Fibroblast of lung (primary cell): ENCODE measurements around the gene KRTAP10-1. TPM values are rescaled to one million over a fixed set of nuclear protein-coding genes. Genes with fewer than 3 reads are reported as not detected.
"Not testable (repeated sequence)": the region's sequence is repeated elsewhere in the genome, so short reads cannot be mapped to it uniquely, and the experiment has no call there.

Experiments used
- DNase-seq, 2 donors: peaks; one replicate each; pipeline versions ENCODE4 v3.0.0 to v3.0.0-alpha.2; 2010; ENCODE audit warnings: low read depth in 2 of 2
- H2AFZ ChIP-seq: 2 replicates; pipeline ENCODE4 v1.5.1; 2012; ENCODE audit warnings: low read length, control low read depth, inconsistent platforms
- H3K27ac ChIP-seq: 2 replicates; pipeline ENCODE4 v1.5.1; 2011; ENCODE audit warnings: low read length, control low read depth; ENCODE audit not compliant: insufficient read depth
- H3K27me3 ChIP-seq: 2 replicates; pipeline ENCODE4 v1.5.1; 2011; ENCODE audit warnings: mild to moderate bottlenecking, low read length; ENCODE audit not compliant: control insufficient read depth, insufficient read depth
- H3K36me3 ChIP-seq: 2 replicates; pipeline ENCODE4 v1.5.1; 2011; ENCODE audit warnings: low read length; ENCODE audit not compliant: control insufficient read depth, insufficient read depth
- H3K4me1 ChIP-seq: 2 replicates; pipeline ENCODE4 v1.5.1; 2011; ENCODE audit warnings: low read length; ENCODE audit not compliant: control insufficient read depth, insufficient read depth; ENCODE audit errors: extremely low read depth
- H3K4me2 ChIP-seq: 2 replicates; pipeline ENCODE4 v1.5.1; 2011; ENCODE audit warnings: low read length, control low read depth; ENCODE audit not compliant: insufficient read depth; ENCODE audit errors: extremely low read depth
- H3K4me3 ChIP-seq, 4 experiments: fragments of 200-600 bp in 1 of 4; sonication (generic) in 1 of 4; replicated peaks in 1 of 4; 2 replicates each; pipeline ENCODE4 v1.5.1; 2011 to 2016; ENCODE audit warnings: low read length in 4 of 4, low read depth in 3 of 4, mild to moderate bottlenecking in 3 of 4, control low read depth in 2 of 4, inconsistent platforms in 1 of 4, mixed read lengths in 1 of 4; ENCODE audit not compliant: insufficient read depth in 1 of 4; ENCODE audit errors: control extremely low read depth in 1 of 4
- H3K79me2 ChIP-seq: 2 replicates; pipeline ENCODE4 v1.5.1; 2012; ENCODE audit warnings: mild to moderate bottlenecking, low read length, inconsistent platforms; ENCODE audit not compliant: control insufficient read depth, insufficient read depth
- H3K9ac ChIP-seq: 2 replicates; pipeline ENCODE4 v1.5.1; 2011; ENCODE audit warnings: mild to moderate bottlenecking, low read length, control low read depth; ENCODE audit not compliant: insufficient read depth
- H3K9me3 ChIP-seq: 2 replicates; pipeline ENCODE4 v1.5.1; 2012; ENCODE audit warnings: low read depth, low read length; ENCODE audit not compliant: control insufficient read depth, insufficient read depth
- H4K20me1 ChIP-seq: 2 replicates; pipeline ENCODE4 v1.5.1; 2011; ENCODE audit warnings: low read length; ENCODE audit not compliant: control insufficient read depth, insufficient read depth; ENCODE audit errors: extremely low read depth
- EZH2 ChIP-seq: IDR thresholded peaks from 2 replicates; pipeline ENCODE4 v1.5.1; 2012; ENCODE audit warnings: low read length, control low read depth, mild to moderate bottlenecking; ENCODE audit errors: missing control alignments
- polyA plus RNA-seq, 2 donors: library from polyadenylated mRNA; depleted of rRNA in 1 of 2; stranded (reverse) in 1 of 2; unstranded in 1 of 2; fragments of >200 nt; gene quantifications; 2 replicates each; pipeline ENCODE4 v1.2.1, GENCODE V29; 2011 to 2012; ENCODE audit warnings: missing spikeins in 1 of 2
- total RNA-seq: library from RNA; depleted of rRNA; stranded (reverse); fragments of >200 nt; gene quantifications from 2 replicates; pipeline ENCODE4 v1.2.1, GENCODE V29; 2014
- TF ChIP-seq, protein P1 (sequence below), 2 donors: IDR thresholded peaks in 1 of 2; conservative IDR thresholded peaks in 1 of 2; 1 replicate in 1 of 2; 2 replicates in 1 of 2; pipeline ENCODE4 v1.5.1; 2011 to 2012; ENCODE audit warnings: low read length in 2 of 2, control low read depth in 1 of 2, inconsistent platforms in 1 of 2, low read depth in 1 of 2, mild to moderate bottlenecking in 1 of 2

Gene KRTAP10-1
- total and polyA plus RNA-seq, 2 donors (not counting 1 experiment from before 2014, with no cell fraction given), result not detected

DNA sequence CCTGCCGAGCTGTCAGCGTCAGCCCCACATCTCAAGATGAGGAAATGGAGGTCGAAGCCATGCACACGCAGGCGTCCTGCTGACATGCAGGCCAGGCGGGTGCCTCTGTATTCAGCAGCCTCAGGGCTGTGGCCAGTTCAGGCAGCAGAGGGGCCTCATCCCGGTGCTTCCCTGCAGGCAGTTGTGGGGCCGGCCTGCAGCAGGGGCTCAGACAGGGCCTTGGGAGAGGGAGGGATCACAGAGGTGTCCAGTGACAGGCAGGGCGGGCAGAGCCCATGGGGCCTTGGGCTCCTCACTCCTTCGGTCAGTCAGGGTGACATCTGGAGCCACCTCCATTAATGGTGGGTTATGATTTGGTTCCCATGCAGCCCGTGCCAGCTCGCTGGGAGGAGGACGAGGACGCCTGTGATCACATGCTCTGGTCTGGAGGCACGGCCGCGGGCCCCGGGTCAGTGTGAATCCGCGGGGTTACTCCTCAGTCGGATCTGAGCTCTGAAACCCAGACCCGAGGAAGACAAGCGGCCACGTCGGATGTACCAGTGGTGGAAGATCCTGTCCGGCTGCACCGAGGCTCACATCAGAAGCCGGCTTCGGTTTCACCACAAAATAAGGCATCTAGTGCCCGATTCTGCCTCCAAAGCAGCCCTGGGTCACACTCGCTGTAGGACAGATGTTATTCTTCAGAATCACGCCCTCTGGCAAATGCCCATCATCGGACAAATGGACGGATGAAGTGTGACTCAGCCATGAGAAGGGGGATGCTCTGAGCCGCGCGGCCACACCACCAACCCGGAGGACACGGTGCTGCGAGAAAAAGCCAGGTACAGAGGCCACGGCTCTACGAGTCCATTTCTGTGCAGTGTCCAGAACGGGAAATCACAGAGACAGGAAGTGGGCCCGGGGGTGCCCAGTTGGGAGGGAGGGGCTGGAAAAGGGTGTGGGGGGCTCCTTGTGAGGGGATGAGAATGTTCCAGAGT is 33.4 kb downstream of the KRTAP10-1 start:
- Histone ChIP-seq H3K4me2 (no peak overlapping the region), H3K4me1 (no peaks in the 10 kb centered on the region), H2AFZ (no peak overlapping the region), H3K27me3 (no peaks in the 10 kb centered on the region), H3K4me3 (no peak overlapping the region), H3K79me2 (no peaks in the 10 kb centered on the region), H3K9me3 (no peaks in the 10 kb centered on the region), H3K27ac (no peak overlapping the region), H3K36me3 (no peaks in the 10 kb centered on the region), H4K20me1 (no peaks in the 10 kb centered on the region), H3K9ac (no peak overlapping the region)
- DNase-seq, result no peak
- TF ChIP-seq, protein P1, sequence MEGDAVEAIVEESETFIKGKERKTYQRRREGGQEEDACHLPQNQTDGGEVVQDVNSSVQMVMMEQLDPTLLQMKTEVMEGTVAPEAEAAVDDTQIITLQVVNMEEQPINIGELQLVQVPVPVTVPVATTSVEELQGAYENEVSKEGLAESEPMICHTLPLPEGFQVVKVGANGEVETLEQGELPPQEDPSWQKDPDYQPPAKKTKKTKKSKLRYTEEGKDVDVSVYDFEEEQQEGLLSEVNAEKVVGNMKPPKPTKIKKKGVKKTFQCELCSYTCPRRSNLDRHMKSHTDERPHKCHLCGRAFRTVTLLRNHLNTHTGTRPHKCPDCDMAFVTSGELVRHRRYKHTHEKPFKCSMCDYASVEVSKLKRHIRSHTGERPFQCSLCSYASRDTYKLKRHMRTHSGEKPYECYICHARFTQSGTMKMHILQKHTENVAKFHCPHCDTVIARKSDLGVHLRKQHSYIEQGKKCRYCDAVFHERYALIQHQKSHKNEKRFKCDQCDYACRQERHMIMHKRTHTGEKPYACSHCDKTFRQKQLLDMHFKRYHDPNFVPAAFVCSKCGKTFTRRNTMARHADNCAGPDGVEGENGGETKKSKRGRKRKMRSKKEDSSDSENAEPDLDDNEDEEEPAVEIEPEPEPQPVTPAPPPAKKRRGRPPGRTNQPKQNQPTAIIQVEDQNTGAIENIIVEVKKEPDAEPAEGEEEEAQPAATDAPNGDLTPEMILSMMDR (conservative IDR thresholded peaks at IDR 0.05 in 1 of 2, IDR thresholded peaks at IDR 0.05 in 1 of 2; ENCODE audit: low read depth in 1 of 2, low read length in 2 of 2), result no peak
- TF ChIP-seq EZH2, result no peak

GRCh38 chr21:44505673-44506278 is 34.2 kb downstream of the KRTAP10-1 start:
- no peak overlapping the region for H3K4me3 ChIP-seq
- TF ChIP-seq EZH2, result no peak
- TF ChIP-seq, protein P1 (conservative IDR thresholded peaks at IDR 0.05 in 1 of 2, IDR thresholded peaks at IDR 0.05 in 1 of 2; ENCODE audit: low read depth in 1 of 2, low read length in 2 of 2), result no peak
- no peaks in the 10 kb centered on the region for H4K20me1 ChIP-seq
- no peak overlapping the region for H3K4me2 ChIP-seq
- DNase-seq, result no peak
- H3K27me3 ChIP-seq, result no peaks in the 10 kb centered on the region
- H2AFZ ChIP-seq, result no peak overlapping the region
- H3K27ac ChIP-seq, result no peak overlapping the region
- H3K9ac ChIP-seq, result no peak overlapping the region
- H3K79me2 ChIP-seq, result no peaks in the 10 kb centered on the region
- no peaks in the 10 kb centered on the region for H3K4me1 ChIP-seq
- H3K9me3 ChIP-seq, result no peaks in the 10 kb centered on the region
- H3K36me3 ChIP-seq, result no peaks in the 10 kb centered on the region

- no peak overlapping the region for H3K27ac ChIP-seq
- H3K4me3 ChIP-seq, result no peak overlapping the region
- H3K4me1 ChIP-seq, result no peaks in the 10 kb centered on the region
- no peaks in the 10 kb centered on the region for H3K36me3 ChIP-seq
- no peak for DNase-seq
- H3K4me2 ChIP-seq, result no peak overlapping the region
- no peaks in the 10 kb centered on the region for H3K79me2 ChIP-seq
- no peak overlapping the region for H3K9ac ChIP-seq
- no peaks in the 10 kb centered on the region for H4K20me1 ChIP-seq
- TF ChIP-seq, protein P1 (conservative IDR thresholded peaks at IDR 0.05 in 1 of 2, IDR thresholded peaks at IDR 0.05 in 1 of 2; ENCODE audit: low read depth in 1 of 2, low read length in 2 of 2), result no peak
- no peak for TF ChIP-seq EZH2
- H3K9me3 ChIP-seq, result no peaks in the 10 kb centered on the region
- no peaks in the 10 kb centered on the region for H3K27me3 ChIP-seq
- no peak overlapping the region for H2AFZ ChIP-seq
Measured at GRCh38 chr21:44503901-44504399, 36.0 kb downstream of the KRTAP10-1 start.

DNA sequence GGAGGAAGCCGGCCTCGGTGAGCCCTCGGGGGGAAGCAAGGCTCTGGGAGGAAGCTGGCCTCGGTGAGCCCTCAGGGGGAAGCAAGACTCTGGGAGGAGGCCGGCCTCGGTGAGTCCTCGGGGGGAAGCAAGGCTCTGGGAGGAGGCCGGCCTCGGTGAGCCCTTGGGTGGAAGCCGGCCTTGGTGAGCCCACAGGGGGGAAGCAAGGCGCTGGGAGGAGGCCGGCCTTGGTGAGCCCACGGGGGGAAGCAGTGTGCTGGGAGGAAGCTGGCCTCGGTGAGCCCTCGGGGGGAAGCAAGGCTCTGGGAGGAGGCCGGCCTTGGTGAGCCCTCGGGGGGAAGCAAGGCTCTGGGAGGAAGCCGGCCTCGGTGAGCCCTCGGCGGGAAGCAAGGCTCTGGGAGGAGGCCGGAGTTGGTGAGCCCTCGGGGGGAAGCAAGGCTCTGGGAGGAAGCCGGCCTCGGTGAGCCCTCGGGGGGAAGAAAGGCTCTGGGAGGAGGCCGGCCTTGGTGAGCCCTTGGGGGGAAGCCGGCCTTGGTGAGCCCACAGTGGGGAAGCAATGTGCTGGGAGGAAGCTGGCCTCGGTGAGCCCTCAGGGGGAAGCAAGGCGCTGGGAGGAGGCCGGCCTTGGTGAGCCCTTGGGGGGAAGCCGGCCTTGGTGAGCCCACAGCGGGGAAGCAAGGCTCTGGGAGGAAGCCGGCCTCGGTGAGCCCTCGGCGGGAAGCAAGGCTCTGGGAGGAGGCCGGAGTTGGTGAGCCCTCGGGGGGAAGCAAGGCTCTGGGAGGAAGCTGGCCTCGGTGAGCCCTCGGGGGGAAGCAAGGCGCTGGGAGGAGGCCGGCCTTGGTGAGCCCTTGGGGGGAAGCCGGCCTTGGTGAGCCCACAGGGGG is 36.7 kb downstream of the KRTAP10-1 start:
- not testable (repeated sequence) for H3K36me3 ChIP-seq, H3K27ac ChIP-seq, H3K9me3 ChIP-seq, H4K20me1 ChIP-seq, H3K27me3 ChIP-seq, H3K4me1 ChIP-seq, H3K4me3 ChIP-seq, H3K79me2 ChIP-seq, H3K4me2 ChIP-seq, H2AFZ ChIP-seq, H3K9ac ChIP-seq, DNase-seq
